HEK293 (cell line): ENCODE measurements around the gene MPDU1.

Experiments used
- GFI1B ChIP-seq: fragments of 450-650 bp; formaldehyde crosslinking; IDR thresholded peaks from 2 replicates; pipeline ENCODE4 v1.5.1; 2016; ENCODE audit warnings: missing biosample characterization, missing genetic modification characterization
- GLI4 ChIP-seq: fragments of 450-650 bp; formaldehyde crosslinking; IDR thresholded peaks from 2 replicates; pipeline ENCODE4 v1.5.1; 2016; ENCODE audit warnings: missing biosample characterization, missing genetic modification characterization
- KLF16 ChIP-seq: fragments of 450-650 bp; formaldehyde crosslinking; IDR thresholded peaks from 2 replicates; pipeline ENCODE4 v1.5.1; 2017; ENCODE audit warnings: missing biosample characterization, missing genetic modification characterization
- REPIN1 ChIP-seq: fragments of 450-650 bp; formaldehyde crosslinking; IDR thresholded peaks from 2 replicates; pipeline ENCODE4 v1.5.1; 2017; ENCODE audit warnings: missing biosample characterization, missing genetic modification characterization, low read depth
- SP2 ChIP-seq: fragments of 450-650 bp; formaldehyde crosslinking; IDR thresholded peaks from 2 replicates; pipeline ENCODE4 v1.5.1; 2016; ENCODE audit warnings: missing biosample characterization, missing genetic modification characterization
- WT1 ChIP-seq: fragments of 450-650 bp; formaldehyde crosslinking; IDR thresholded peaks from 2 replicates; pipeline ENCODE4 v1.5.1; 2016; ENCODE audit warnings: missing biosample characterization, missing genetic modification characterization
- ZBTB21 ChIP-seq: fragments of 450-650 bp; formaldehyde crosslinking; IDR thresholded peaks from 2 replicates; pipeline ENCODE4 v1.5.1; 2017; ENCODE audit warnings: missing biosample characterization, missing genetic modification characterization
- ZFP37 ChIP-seq: fragments of 450-650 bp; formaldehyde crosslinking; IDR thresholded peaks from 2 replicates; pipeline ENCODE4 v1.5.1; 2016; ENCODE audit warnings: missing biosample characterization, missing genetic modification characterization
- ZFP41 ChIP-seq: fragments of 450-650 bp; formaldehyde crosslinking; IDR thresholded peaks from 2 replicates; pipeline ENCODE4 v1.5.1; 2016; ENCODE audit warnings: missing biosample characterization, missing genetic modification characterization, borderline replicate concordance
- ZNF157 ChIP-seq: fragments of 450-650 bp; formaldehyde crosslinking; IDR thresholded peaks from 2 replicates; pipeline ENCODE4 v1.5.1; 2016; ENCODE audit warnings: missing biosample characterization, missing genetic modification characterization
- ZNF184 ChIP-seq: fragments of 450-650 bp; IDR thresholded peaks from 2 replicates; pipeline ENCODE4 v1.5.1; 2018; ENCODE audit warnings: missing biosample characterization, mild to moderate bottlenecking, missing genetic modification characterization
- ZNF2 ChIP-seq: fragments of 450-650 bp; formaldehyde crosslinking; IDR thresholded peaks from 2 replicates; pipeline ENCODE4 v1.5.1; 2016; ENCODE audit warnings: missing biosample characterization, missing genetic modification characterization
- ZNF404 ChIP-seq: fragments of 450-650 bp; formaldehyde crosslinking; IDR thresholded peaks from 2 replicates; pipeline ENCODE4 v1.5.1; 2017; ENCODE audit warnings: missing biosample characterization, missing genetic modification characterization
- ZNF423 ChIP-seq: fragments of 450-650 bp; formaldehyde crosslinking; IDR thresholded peaks from 2 replicates; pipeline ENCODE4 v1.5.1; 2016; ENCODE audit warnings: missing biosample characterization, missing genetic modification characterization
- ZNF501 ChIP-seq: fragments of 450-650 bp; formaldehyde crosslinking; IDR thresholded peaks from 2 replicates; pipeline ENCODE4 v1.5.1; 2016; ENCODE audit warnings: missing biosample characterization, missing genetic modification characterization
- ZNF585B ChIP-seq: fragments of 450-650 bp; formaldehyde crosslinking; IDR thresholded peaks from 2 replicates; pipeline ENCODE4 v1.5.1; 2016; ENCODE audit warnings: missing biosample characterization, missing genetic modification characterization
- ZNF624 ChIP-seq: fragments of 450-650 bp; formaldehyde crosslinking; IDR thresholded peaks from 2 replicates; pipeline ENCODE4 v1.5.1; 2017; ENCODE audit warnings: missing biosample characterization, missing genetic modification characterization
- ZNF768 ChIP-seq: fragments of 450-650 bp; formaldehyde crosslinking; IDR thresholded peaks from 2 replicates; pipeline ENCODE4 v1.5.1; 2018; ENCODE audit warnings: missing biosample characterization, mild to moderate bottlenecking, missing genetic modification characterization
- ZNF837 ChIP-seq: fragments of 450-650 bp; formaldehyde crosslinking; IDR thresholded peaks from 2 replicates; pipeline ENCODE4 v1.5.1; 2016; ENCODE audit warnings: missing biosample characterization, missing genetic modification characterization
- ZNF843 ChIP-seq: fragments of 450-650 bp; formaldehyde crosslinking; IDR thresholded peaks from 2 replicates; pipeline ENCODE4 v1.5.1; 2016; ENCODE audit warnings: missing biosample characterization, missing genetic modification characterization
- ZXDB ChIP-seq: fragments of 450-650 bp; formaldehyde crosslinking; IDR thresholded peaks from 2 replicates; pipeline ENCODE4 v1.5.1; 2016; ENCODE audit warnings: missing biosample characterization, missing genetic modification characterization
- TF ChIP-seq, protein P1 (sequence below): fragments of 450-650 bp; formaldehyde crosslinking; IDR thresholded peaks from 2 replicates; pipeline ENCODE4 v1.5.1; 2016; ENCODE audit warnings: missing biosample characterization, missing genetic modification characterization, borderline replicate concordance
- TF ChIP-seq, protein P2 (sequence below): fragments of 450-650 bp; formaldehyde crosslinking; IDR thresholded peaks from 2 replicates; pipeline ENCODE4 v1.5.1; 2016; ENCODE audit warnings: missing biosample characterization, missing genetic modification characterization
- TF ChIP-seq, protein P3 (sequence below): fragments of 450-650 bp; formaldehyde crosslinking; IDR thresholded peaks from 2 replicates; pipeline ENCODE4 v1.5.1; 2016; ENCODE audit warnings: missing biosample characterization, missing genetic modification characterization
- TF ChIP-seq, protein P4 (sequence below): sonication (generic); formaldehyde crosslinking; IDR thresholded peaks from 2 replicates; pipeline ENCODE4 v1.8.1; 2022; ENCODE audit warnings: mild to moderate bottlenecking, moderate library complexity, missing genetic modification reagents
- TF ChIP-seq, protein P5 (sequence below): fragments of 450-650 bp; formaldehyde crosslinking; IDR thresholded peaks from 2 replicates; pipeline ENCODE4 v1.5.1; 2016; ENCODE audit warnings: missing biosample characterization, missing genetic modification characterization, borderline replicate concordance
- TF ChIP-seq, protein P6 (sequence below): fragments of 450-650 bp; formaldehyde crosslinking; IDR thresholded peaks from 2 replicates; pipeline ENCODE4 v1.5.1; 2016; ENCODE audit warnings: missing biosample characterization, missing genetic modification characterization

The MPDU1 gene

DNA sequence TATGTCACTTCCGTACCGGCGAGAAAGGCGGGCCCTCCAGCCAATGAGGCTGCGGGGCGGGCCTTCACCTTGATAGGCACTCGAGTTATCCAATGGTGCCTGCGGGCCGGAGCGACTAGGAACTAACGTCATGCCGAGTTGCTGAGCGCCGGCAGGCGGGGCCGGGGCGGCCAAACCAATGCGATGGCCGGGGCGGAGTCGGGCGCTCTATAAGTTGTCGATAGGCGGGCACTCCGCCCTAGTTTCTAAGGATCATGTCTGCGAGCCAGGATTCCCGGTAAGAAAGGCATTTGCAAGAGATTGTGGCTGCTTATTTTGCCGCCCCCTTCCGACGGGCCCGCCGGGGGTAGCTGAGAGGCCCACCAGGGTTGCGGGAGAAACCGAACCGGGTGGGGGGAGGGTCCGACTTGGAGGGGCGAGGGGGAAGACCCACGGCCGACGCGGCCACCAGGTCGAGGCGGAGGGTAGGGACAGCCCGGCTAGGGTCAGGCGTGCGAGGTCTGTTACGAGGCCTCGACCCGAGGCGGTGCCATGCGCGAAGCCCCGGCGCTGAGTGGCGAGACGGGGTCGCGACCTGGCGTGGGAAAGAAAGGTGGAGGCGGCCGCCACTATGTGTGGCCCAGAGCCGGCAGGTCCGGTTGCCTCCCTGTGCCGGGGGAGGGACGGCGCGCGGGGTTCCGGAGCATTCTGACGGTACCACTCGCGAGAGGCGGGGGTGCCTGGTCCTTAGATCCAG is 10.9 kb upstream of the MPDU1 start (continued):
- TF ChIP-seq, protein P1, sequence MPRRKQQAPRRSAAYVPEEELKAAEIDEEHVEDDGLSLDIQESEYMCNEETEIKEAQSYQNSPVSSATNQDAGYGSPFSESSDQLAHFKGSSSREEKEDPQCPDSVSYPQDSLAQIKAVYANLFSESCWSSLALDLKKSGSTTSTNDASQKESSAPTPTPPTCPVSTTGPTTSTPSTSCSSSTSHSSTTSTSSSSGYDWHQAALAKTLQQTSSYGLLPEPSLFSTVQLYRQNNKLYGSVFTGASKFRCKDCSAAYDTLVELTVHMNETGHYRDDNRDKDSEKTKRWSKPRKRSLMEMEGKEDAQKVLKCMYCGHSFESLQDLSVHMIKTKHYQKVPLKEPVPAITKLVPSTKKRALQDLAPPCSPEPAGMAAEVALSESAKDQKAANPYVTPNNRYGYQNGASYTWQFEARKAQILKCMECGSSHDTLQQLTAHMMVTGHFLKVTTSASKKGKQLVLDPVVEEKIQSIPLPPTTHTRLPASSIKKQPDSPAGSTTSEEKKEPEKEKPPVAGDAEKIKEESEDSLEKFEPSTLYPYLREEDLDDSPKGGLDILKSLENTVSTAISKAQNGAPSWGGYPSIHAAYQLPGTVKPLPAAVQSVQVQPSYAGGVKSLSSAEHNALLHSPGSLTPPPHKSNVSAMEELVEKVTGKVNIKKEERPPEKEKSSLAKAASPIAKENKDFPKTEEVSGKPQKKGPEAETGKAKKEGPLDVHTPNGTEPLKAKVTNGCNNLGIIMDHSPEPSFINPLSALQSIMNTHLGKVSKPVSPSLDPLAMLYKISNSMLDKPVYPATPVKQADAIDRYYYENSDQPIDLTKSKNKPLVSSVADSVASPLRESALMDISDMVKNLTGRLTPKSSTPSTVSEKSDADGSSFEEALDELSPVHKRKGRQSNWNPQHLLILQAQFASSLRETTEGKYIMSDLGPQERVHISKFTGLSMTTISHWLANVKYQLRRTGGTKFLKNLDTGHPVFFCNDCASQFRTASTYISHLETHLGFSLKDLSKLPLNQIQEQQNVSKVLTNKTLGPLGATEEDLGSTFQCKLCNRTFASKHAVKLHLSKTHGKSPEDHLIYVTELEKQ (tag by site-specific recombination): peak; percentile 51; the same call in 1 of the 2 replicates
- peak; percentile 91 for TF ChIP-seq GLI4 (tag by site-specific recombination)
- TF ChIP-seq, protein P2, sequence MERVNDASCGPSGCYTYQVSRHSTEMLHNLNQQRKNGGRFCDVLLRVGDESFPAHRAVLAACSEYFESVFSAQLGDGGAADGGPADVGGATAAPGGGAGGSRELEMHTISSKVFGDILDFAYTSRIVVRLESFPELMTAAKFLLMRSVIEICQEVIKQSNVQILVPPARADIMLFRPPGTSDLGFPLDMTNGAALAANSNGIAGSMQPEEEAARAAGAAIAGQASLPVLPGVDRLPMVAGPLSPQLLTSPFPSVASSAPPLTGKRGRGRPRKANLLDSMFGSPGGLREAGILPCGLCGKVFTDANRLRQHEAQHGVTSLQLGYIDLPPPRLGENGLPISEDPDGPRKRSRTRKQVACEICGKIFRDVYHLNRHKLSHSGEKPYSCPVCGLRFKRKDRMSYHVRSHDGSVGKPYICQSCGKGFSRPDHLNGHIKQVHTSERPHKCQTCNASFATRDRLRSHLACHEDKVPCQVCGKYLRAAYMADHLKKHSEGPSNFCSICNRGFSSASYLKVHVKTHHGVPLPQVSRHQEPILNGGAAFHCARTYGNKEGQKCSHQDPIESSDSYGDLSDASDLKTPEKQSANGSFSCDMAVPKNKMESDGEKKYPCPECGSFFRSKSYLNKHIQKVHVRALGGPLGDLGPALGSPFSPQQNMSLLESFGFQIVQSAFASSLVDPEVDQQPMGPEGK (tag by site-specific recombination): no peak
- 0 out of 2 replicates have a peak, but pooled peaks have one; percentile 40 for TF ChIP-seq REPIN1 (tag by site-specific recombination)
- peak; percentile 82 for TF ChIP-seq ZFP37 (tag by site-specific recombination)
- 0 out of 2 replicates have a peak, but pooled peaks have one; percentile 15 for TF ChIP-seq ZNF423 (tag by site-specific recombination)
- TF ChIP-seq GFI1B (tag by site-specific recombination): no peak
- TF ChIP-seq KLF16: peak; percentile 61; the same call in 1 of the 2 replicates
- TF ChIP-seq ZNF624 (tag by site-specific recombination): 0 out of 2 replicates have a peak, but pooled peaks have one; percentile 69
- TF ChIP-seq ZNF843 (tag by site-specific recombination): 0 out of 2 replicates have a peak, but pooled peaks have one; percentile 21
- TF ChIP-seq, protein P3, sequence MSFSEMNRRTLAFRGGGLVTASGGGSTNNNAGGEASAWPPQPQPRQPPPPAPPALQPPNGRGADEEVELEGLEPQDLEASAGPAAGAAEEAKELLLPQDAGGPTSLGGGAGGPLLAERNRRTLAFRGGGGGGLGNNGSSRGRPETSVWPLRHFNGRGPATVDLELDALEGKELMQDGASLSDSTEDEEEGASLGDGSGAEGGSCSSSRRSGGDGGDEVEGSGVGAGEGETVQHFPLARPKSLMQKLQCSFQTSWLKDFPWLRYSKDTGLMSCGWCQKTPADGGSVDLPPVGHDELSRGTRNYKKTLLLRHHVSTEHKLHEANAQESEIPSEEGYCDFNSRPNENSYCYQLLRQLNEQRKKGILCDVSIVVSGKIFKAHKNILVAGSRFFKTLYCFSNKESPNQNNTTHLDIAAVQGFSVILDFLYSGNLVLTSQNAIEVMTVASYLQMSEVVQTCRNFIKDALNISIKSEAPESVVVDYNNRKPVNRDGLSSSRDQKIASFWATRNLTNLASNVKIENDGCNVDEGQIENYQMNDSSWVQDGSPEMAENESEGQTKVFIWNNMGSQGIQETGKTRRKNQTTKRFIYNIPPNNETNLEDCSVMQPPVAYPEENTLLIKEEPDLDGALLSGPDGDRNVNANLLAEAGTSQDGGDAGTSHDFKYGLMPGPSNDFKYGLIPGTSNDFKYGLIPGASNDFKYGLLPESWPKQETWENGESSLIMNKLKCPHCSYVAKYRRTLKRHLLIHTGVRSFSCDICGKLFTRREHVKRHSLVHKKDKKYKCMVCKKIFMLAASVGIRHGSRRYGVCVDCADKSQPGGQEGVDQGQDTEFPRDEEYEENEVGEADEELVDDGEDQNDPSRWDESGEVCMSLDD (tag by site-specific recombination): 0 out of 2 replicates have a peak, but pooled peaks have one; percentile 40
- peak; percentile 92 for TF ChIP-seq ZBTB21
- TF ChIP-seq ZNF404 (tag by site-specific recombination): no peak
- peak; percentile 97 for TF ChIP-seq SP2
- TF ChIP-seq ZXDB: 0 out of 2 replicates have a peak, but pooled peaks have one; percentile 57
- TF ChIP-seq ZNF501 (tag by site-specific recombination): peak; percentile 72
- TF ChIP-seq, protein P4, sequence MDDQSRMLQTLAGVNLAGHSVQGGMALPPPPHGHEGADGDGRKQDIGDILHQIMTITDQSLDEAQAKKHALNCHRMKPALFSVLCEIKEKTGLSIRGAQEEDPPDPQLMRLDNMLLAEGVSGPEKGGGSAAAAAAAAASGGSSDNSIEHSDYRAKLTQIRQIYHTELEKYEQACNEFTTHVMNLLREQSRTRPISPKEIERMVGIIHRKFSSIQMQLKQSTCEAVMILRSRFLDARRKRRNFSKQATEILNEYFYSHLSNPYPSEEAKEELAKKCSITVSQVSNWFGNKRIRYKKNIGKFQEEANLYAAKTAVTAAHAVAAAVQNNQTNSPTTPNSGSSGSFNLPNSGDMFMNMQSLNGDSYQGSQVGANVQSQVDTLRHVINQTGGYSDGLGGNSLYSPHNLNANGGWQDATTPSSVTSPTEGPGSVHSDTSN (CRISPR knock-in tag): peak; percentile 100
- TF ChIP-seq ZNF768: no peak; the same call in 1 of the 2 replicates
- peak; percentile 4; the same call in 1 of the 2 replicates for TF ChIP-seq ZNF585B
- peak; percentile 41; the same call in 1 of the 2 replicates for TF ChIP-seq WT1 (tag by site-specific recombination)
- TF ChIP-seq ZNF184 (tag by site-specific recombination): no peak
- peak; percentile 65; the same call in 1 of the 2 replicates for TF ChIP-seq ZFP41
- TF ChIP-seq, protein P5, sequence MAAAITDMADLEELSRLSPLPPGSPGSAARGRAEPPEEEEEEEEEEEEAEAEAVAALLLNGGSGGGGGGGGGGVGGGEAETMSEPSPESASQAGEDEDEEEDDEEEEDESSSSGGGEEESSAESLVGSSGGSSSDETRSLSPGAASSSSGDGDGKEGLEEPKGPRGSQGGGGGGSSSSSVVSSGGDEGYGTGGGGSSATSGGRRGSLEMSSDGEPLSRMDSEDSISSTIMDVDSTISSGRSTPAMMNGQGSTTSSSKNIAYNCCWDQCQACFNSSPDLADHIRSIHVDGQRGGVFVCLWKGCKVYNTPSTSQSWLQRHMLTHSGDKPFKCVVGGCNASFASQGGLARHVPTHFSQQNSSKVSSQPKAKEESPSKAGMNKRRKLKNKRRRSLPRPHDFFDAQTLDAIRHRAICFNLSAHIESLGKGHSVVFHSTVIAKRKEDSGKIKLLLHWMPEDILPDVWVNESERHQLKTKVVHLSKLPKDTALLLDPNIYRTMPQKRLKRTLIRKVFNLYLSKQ (tag by site-specific recombination): peak; percentile 29; the same call in 1 of the 2 replicates
- TF ChIP-seq ZNF157 (tag by site-specific recombination): no peak
- no peak for TF ChIP-seq ZNF2 (tag by site-specific recombination)
- peak; percentile 65; the same call in 1 of the 2 replicates for TF ChIP-seq ZNF837
- TF ChIP-seq, protein P6, sequence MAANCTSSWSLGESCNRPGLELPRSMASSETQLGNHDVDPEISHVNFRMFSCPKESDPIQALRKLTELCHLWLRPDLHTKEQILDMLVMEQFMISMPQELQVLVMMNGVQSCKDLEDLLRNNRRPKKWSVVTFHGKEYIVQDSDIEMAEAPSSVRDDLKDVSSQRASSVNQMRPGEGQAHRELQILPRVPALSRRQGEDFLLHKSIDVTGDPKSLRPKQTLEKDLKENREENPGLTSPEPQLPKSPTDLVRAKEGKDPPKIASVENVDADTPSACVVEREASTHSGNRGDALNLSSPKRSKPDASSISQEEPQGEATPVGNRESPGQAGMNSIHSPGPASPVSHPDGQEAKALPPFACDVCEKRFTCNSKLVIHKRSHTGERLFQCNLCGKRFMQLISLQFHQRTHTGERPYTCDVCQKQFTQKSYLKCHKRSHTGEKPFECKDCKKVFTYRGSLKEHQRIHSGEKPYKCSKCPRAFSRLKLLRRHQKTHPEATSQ (tag by site-specific recombination): 0 out of 2 replicates have a peak, but pooled peaks have one; percentile 20
